SK-N-MC (cell line): ENCODE results near the gene SLC5A5.
"Not testable (repeated sequence)": the region's sequence is repeated elsewhere in the genome, so short reads cannot be mapped to it uniquely, and the experiment has no call there.

Experiments used
- DNase-seq: peaks from one replicate; pipeline ENCODE4 v3.0.0-alpha.2; 2011; ENCODE audit warnings: low read depth, low spot score
- H3K27ac ChIP-seq: fragments of 200-600 bp; sonication (generic); 2 replicates; pipeline ENCODE4 v1.5.1; 2016; ENCODE audit warnings: mixed run types
- H3K36me3 ChIP-seq: fragments of 200-600 bp; sonication (generic); 2 replicates; pipeline ENCODE4 v1.6.1; 2017; ENCODE audit warnings: antibody characterized with exemption, low read length, mixed read lengths; ENCODE audit not compliant: insufficient read depth
- H3K4me3 ChIP-seq: fragments of 200-600 bp; sonication (generic); 2 replicates; pipeline ENCODE4 v1.5.1; 2016
- H3K9ac ChIP-seq: fragments of 200-600 bp; sonication (generic); 2 replicates; pipeline ENCODE4 v1.8.0; 2017; ENCODE audit warnings: mixed run types, mixed read lengths; ENCODE audit not compliant: insufficient read length
- H3K9me3 ChIP-seq: fragments of 200-600 bp; sonication (generic); 2 replicates; pipeline ENCODE4 v1.6.1; 2017; ENCODE audit warnings: low read depth, mild to moderate bottlenecking, antibody characterized with exemption, low read length, moderate library complexity, mixed read lengths
- EZH2 ChIP-seq: fragments of 200-600 bp; sonication (generic); IDR thresholded peaks from one replicate; pipeline ENCODE4 v1.6.1; 2017; ENCODE audit warnings: antibody characterized with exemption
- FOXP2 ChIP-seq: optimal IDR thresholded peaks from 2 replicates; pipeline ENCODE3; 2011; ENCODE audit warnings: mild to moderate bottlenecking, moderate library complexity; ENCODE audit not compliant: insufficient read depth; ENCODE audit errors: extremely low read length, control extremely low read depth
- POLR2AphosphoS5 ChIP-seq: IDR thresholded peaks from 2 replicates; pipeline ENCODE4 v1.6.1; 2012; ENCODE audit warnings: mild to moderate bottlenecking, low read depth, low read length, borderline replicate concordance

Gene SLC5A5

DNA sequence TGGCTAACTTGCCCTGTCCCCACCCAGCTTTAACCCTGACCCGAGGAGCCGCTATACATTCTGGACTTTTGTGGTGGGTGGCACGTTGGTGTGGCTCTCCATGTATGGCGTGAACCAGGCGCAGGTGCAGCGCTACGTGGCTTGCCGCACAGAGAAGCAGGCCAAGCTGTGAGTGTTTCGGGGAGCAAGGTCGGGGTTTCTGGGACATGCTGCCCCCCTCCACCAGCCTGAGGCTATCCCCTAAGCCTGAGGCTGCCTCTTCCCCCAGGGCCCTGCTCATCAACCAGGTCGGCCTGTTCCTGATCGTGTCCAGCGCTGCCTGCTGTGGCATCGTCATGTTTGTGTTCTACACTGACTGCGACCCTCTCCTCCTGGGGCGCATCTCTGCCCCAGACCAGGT lies 6.0 kb downstream of the SLC5A5 start:
- no peak overlapping the region for H3K4me3 ChIP-seq
- H3K9me3 ChIP-seq, result no peaks in the 10 kb centered on the region
- DNase-seq, result no peak
- no peaks in the 10 kb centered on the region for H3K36me3 ChIP-seq
- no peak for TF ChIP-seq FOXP2
- TF ChIP-seq POLR2AphosphoS5, result no peak
- TF ChIP-seq EZH2, result no peak
- no peak overlapping the region for H3K9ac ChIP-seq
- H3K27ac ChIP-seq, result no peak overlapping the region

DNA sequence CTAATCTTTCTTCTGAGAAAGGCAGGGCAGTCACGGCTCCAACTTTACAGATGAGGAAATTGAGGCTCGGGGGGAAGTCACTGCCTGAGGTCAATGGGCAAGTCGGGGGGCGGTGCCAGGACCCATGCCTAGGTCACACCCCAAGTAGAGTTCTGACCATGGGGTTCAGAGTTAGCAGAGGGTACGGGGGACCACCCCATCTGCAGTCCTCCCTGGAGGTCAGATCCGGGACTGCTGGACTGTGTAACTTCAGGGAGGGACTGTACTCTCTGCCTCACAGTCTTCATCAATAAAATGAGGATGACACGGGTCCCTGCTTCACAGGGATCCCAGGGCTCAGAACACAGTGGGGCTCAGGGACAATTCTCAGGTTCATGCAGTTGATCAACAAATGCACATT lies 7.7 kb downstream of the SLC5A5 start:
- DNase-seq, result no peak
- no peaks in the 10 kb centered on the region for H3K36me3 ChIP-seq
- no peak overlapping the region for H3K27ac ChIP-seq
- H3K9ac ChIP-seq, result no peak overlapping the region
- no peaks in the 10 kb centered on the region for H3K9me3 ChIP-seq
- TF ChIP-seq POLR2AphosphoS5, result no peak
- no peak for TF ChIP-seq FOXP2
- no peak for TF ChIP-seq EZH2
- no peak overlapping the region for H3K4me3 ChIP-seq

DNA sequence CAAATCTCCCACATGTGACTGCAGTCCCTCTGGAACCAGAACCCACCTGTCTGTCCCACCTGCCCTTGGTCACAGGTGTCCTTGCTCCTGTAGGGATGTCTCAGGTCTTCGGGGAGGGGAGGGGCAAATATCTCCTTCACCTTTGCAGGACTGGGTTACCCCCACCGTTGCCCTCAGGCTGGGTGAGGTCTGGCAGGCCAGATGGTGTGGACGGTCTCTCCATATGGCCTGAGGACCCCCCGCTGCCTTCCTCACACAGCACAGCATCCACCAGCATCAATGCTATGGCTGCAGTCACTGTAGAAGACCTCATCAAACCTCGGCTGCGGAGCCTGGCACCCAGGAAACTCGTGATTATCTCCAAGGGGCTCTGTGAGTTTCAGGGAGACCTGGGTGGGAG lies 10.0 kb downstream of the SLC5A5 start:
- no peak for DNase-seq
- no peaks in the 10 kb centered on the region for H3K36me3 ChIP-seq
- TF ChIP-seq POLR2AphosphoS5, result no peak
- TF ChIP-seq FOXP2, result no peak
- TF ChIP-seq EZH2, result no peak
- H3K9ac ChIP-seq, result no peak overlapping the region
- no peaks in the 10 kb centered on the region for H3K9me3 ChIP-seq
- no peak overlapping the region for H3K4me3 ChIP-seq
- no peak overlapping the region for H3K27ac ChIP-seq

DNA sequence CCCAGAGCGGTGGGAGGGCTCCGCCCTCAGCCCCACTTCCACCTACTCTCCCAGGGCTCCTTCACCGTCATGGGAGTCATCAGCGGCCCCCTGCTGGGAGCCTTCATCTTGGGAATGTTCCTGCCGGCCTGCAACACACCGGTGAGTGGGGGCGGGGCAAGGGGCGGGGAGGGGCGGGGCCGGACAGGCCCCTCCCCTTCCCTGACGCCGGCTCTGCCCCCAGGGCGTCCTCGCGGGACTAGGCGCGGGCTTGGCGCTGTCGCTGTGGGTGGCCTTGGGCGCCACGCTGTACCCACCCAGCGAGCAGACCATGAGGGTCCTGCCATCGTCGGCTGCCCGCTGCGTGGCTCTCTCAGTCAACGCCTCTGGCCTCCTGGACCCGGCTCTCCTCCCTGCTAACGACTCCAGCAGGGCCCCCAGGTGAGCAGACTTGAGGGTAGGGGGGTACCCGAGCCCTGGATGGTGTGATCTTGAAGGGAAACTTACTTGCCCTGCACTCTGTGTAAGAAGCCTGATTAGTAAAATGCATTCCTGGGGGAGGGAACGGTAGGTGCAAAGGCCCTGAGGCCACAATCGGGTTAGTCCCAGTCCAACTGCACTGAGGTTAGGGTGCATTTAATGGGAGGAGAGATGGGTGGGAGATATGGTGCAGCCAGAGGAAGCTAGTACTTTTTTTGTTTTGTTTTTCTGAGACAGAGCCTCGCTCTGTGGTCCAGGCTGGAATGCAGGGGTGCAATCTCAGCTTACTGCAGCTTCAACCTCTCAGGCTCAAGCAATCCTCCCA lies 12.1 kb downstream of the SLC5A5 start:
- Histone ChIP-seq H3K4me3 (no peak overlapping the region), H3K36me3 (no peaks in the 10 kb centered on the region), H3K9ac (no peak overlapping the region), H3K9me3 (no peaks in the 10 kb centered on the region), H3K27ac (no peak overlapping the region)
- TF ChIP-seq EZH2 (no peak), POLR2AphosphoS5 (no peak), FOXP2 (no peak)
- DNase-seq, result no peak

DNA sequence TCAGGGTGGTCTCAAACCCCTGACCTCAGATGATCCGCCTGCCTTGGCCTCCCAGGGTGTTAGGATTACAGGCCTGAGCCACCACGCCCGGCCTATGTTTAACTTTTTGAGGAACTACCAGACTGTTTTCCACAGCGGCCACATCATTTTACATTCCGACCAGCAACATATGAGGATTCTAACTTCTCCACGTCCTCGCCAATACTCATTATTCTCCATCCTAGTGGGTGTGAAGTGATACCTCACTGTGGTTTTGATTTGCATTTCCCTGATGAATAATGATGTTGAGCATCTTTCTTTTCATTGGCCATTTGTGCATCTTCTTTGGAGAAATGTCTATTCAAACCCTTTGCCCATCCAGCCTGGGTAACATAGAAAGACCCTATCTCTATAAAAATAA lies 14.8 kb downstream of the SLC5A5 start:
- no peak overlapping the region for H3K27ac ChIP-seq
- no peak for DNase-seq

DNA sequence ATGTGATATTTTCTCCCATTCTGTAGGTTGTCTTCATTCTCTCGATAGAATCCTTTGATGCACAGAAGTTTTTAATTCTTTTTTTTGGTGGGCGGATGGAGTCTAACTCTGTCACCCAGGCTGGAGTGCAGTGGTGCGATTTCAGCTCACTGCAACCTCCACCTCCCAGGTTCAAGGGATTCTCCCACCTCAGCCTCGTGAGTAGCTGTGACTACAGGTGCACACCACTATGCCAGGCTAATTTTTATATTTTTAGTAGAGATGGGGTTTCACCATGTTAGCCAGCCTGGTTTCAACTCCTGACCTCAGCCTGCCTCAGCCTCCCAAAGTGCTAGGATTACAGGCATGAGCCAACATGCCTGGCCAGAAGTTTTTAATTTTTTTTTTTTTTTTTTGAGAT lies 15.5 kb downstream of the SLC5A5 start:
- not testable (repeated sequence) for H3K4me3 ChIP-seq, DNase-seq, H3K9ac ChIP-seq, H3K9me3 ChIP-seq, H3K27ac ChIP-seq, H3K36me3 ChIP-seq

More for the DNA sequence above, 14.8 kb downstream of the SLC5A5 start:
- no peaks in the 10 kb centered on the region for H3K36me3 ChIP-seq
- H3K9me3 ChIP-seq, result no peaks in the 10 kb centered on the region
- TF ChIP-seq FOXP2 (no peak), POLR2AphosphoS5 (no peak), EZH2 (no peak)
- H3K4me3 ChIP-seq, result no peak overlapping the region
- no peak overlapping the region for H3K9ac ChIP-seq

DNA sequence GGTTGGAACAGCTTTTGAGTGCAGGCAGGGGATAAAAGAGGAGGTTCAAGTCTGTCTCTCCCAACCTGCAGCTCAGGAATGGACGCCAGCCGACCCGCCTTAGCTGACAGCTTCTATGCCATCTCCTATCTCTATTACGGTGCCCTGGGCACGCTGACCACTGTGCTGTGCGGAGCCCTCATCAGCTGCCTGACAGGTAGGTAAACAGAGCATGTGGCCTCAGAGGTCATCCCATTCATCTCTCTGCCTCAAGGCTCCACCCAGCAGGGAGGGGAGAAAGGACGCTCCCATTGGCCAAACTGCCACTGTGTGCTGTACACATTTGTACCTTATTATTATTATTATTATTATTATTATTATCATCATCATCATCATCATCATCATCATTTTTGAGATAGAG lies 16.5 kb downstream of the SLC5A5 start:
- Histone ChIP-seq H3K9me3 (no peaks in the 10 kb centered on the region), H3K27ac (no peak overlapping the region), H3K36me3 (no peaks in the 10 kb centered on the region), H3K9ac (no peak overlapping the region), H3K4me3 (no peak overlapping the region)
- DNase-seq, result no peak
- no peak for TF ChIP-seq FOXP2
- TF ChIP-seq POLR2AphosphoS5, result no peak
- no peak for TF ChIP-seq EZH2

DNA sequence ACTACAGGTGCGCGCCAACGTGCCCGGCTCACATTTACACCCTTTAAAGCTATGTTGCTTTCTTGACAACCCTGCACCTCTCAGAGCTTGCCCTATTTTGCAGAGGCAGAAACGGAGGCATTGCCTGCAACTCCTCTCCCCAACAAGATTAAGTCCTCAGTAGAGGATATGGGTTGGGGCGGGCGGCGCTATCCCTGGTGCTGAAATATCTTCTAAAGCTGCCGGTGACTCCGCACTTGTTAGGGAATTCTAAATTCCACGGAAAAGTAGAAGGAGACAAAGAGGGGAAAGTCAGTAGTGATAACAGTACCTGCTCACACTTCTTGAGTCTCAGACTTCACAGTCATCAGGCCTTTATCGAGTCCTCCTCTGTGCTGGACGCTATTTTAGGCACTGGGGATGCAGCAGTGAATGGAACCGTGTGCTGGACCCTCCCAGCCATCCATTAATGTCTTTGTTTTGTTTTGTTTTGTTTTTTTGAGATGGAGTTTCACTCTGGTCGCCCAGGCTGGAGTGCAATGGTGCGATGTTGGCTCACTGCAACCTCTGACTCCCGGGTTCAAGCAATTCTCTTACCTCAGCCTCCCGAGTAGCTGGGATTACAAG lies 18.0 kb downstream of the SLC5A5 start:
- TF ChIP-seq FOXP2, result no peak
- H3K4me3 ChIP-seq, result no peak overlapping the region
- no peak overlapping the region for H3K9ac ChIP-seq
- no peak for DNase-seq
- H3K9me3 ChIP-seq, result no peaks in the 10 kb centered on the region
- H3K36me3 ChIP-seq, result no peaks in the 10 kb centered on the region
- no peak overlapping the region for H3K27ac ChIP-seq

DNA sequence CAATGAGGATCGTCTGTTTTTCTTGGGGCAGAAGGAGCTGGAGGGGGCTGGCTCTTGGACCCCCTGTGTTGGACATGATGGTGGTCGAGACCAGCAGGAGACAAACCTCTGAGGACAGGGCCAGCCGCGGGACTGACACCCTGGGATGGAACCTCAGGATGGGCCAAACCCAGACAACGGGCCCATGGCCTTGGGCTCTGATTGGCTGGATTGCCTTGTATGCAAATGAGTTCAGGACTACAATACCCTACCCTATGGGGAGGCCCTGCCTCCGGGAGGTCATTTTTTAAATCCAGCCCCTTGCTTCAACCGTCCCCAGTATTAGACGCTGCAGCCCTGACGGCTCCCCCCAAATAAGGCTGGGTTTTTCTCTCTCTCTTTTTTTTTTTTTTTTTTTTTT lies 22.0 kb downstream of the SLC5A5 start:
- Histone ChIP-seq H3K36me3 (no peaks in the 10 kb centered on the region), H3K4me3 (no peak overlapping the region)
- TF ChIP-seq EZH2, result no peak
- no peak for TF ChIP-seq POLR2AphosphoS5
- TF ChIP-seq FOXP2, result no peak

More for the DNA sequence above, 22.0 kb downstream of the SLC5A5 start:
- Histone ChIP-seq H3K9me3 (no peaks in the 10 kb centered on the region), H3K9ac (no peak overlapping the region), H3K27ac (no peak overlapping the region)
- DNase-seq, result no peak
